Right atrium auricular region (tissue), 2 donors: ENCODE results near the gene AIF1L. TPM values are rescaled to one million over a fixed set of nuclear protein-coding genes. Genes with fewer than 3 reads are reported as not detected.
A peak's percentile ranks its signal among the peaks of the same experiment; 100 is the strongest.
"Not testable (repeated sequence)": the region's sequence is repeated elsewhere in the genome, so short reads cannot be mapped to it uniquely, and the experiment has no call there.

Source experiments
- DNase-seq: peaks from one replicate; pipeline ENCODE4 v3.0.0-alpha.2; 2019; ENCODE audit warnings: low spot score
- H3K27ac ChIP-seq, 2 donors: fragments of 200-600 bp; sonication (generic); 1 replicate in 1 of 2; 2 replicates in 1 of 2; pipeline ENCODE4 v1.5.1; 2016 to 2019
- H3K27me3 ChIP-seq, 2 donors: fragments of 200-600 bp; sonication (generic); one replicate each; pipeline versions ENCODE4 v1.5.1 to v1.6.0; 2017 to 2019
- H3K36me3 ChIP-seq: fragments of 200-600 bp; sonication (generic); one replicate; pipeline ENCODE4 v1.5.1; 2016
- H3K4me1 ChIP-seq, 2 donors: fragments of 200-600 bp; sonication (generic); one replicate each; pipeline versions ENCODE4 v1.5.1 to v1.6.0; 2017 to 2019
- H3K4me3 ChIP-seq, 2 donors: fragments of 200-600 bp; sonication (generic); 1 replicate in 1 of 2; 2 replicates in 1 of 2; pipeline ENCODE4 v1.5.1; 2017 to 2019; ENCODE audit warnings: mild to moderate bottlenecking in 1 of 2, moderate library complexity in 1 of 2
- H3K9me3 ChIP-seq, 2 donors: fragments of 200-600 bp; sonication (generic); one replicate each; pipeline ENCODE4 v1.5.1; 2019
- CTCF ChIP-seq, 2 donors: fragments of 200-600 bp; sonication (generic); IDR thresholded peaks; one replicate each; pipeline ENCODE4 v1.5.1; 2019; ENCODE audit warnings: antibody characterized with exemption in 2 of 2
- total RNA-seq, 2 donors: library from RNA; depleted of rRNA; stranded (reverse); fragments of >200 nt; gene quantifications; one replicate each; pipeline ENCODE4 v1.1.0, GENCODE V29; 2016

AIF1L gene
- total RNA-seq, 2 donors from 2014 or later, result 15.4 to 27.3 TPM

- no peak for DNase-seq
- TF ChIP-seq CTCF (IDR thresholded peaks at IDR 0.05), result no peak
- Histone ChIP-seq H3K36me3 (no peaks in the 10 kb centered on the region), H3K27ac (no peak overlapping the region), H3K4me1 (peaks cover 0 to 10% of the 10 kb centered on the region in 2 donors), H3K4me3 (no peak overlapping the region), H3K27me3 (no peaks in the 10 kb centered on the region), H3K9me3 (no peaks in the 10 kb centered on the region)
Measured at GRCh38 chr9:131112374-131113154, 16.2 kb downstream of the AIF1L start.

- no peaks in the 10 kb centered on the region for H3K9me3 ChIP-seq
- TF ChIP-seq CTCF (IDR thresholded peaks at IDR 0.05), result no peak
- peaks cover 0 to 6% of the 10 kb centered on the region in 2 donors for H3K4me1 ChIP-seq
- DNase-seq, result no peak
- no peak overlapping the region for H3K4me3 ChIP-seq
- no peak overlapping the region for H3K27ac ChIP-seq
- no peaks in the 10 kb centered on the region for H3K36me3 ChIP-seq
- H3K27me3 ChIP-seq, result no peaks in the 10 kb centered on the region
Measured at GRCh38 chr9:131113655-131114054, 17.3 kb downstream of the AIF1L start.

- Histone ChIP-seq H3K27ac (no peak overlapping the region), H3K27me3 (no peaks in the 10 kb centered on the region), H3K4me3 (no peak overlapping the region), H3K9me3 (no peaks in the 10 kb centered on the region), H3K4me1 (peaks cover 0 to 6% of the 10 kb centered on the region in 2 donors), H3K36me3 (no peaks in the 10 kb centered on the region)
- DNase-seq, result no peak
- TF ChIP-seq CTCF (IDR thresholded peaks at IDR 0.05), result no peak
Measured at GRCh38 chr9:131114084-131114535, 17.8 kb downstream of the AIF1L start.

GRCh38 chr9:131115360-131115742 is 19.0 kb downstream of the AIF1L start:
- not testable (repeated sequence) for H3K36me3 ChIP-seq, H3K9me3 ChIP-seq, H3K27ac ChIP-seq

GRCh38 chr9:131116281-131117120 is 20.2 kb downstream of the AIF1L start:
- Histone ChIP-seq H3K27ac (peak overlapping the region in 1 of 2 donors; percentile 58), H3K4me1 (peaks cover 0 to 6% of the 10 kb centered on the region in 2 donors), H3K36me3 (peaks cover 11% of the 10 kb centered on the region), H3K27me3 (no peaks in the 10 kb centered on the region), H3K4me3 (no peak overlapping the region), H3K9me3 (no peaks in the 10 kb centered on the region)
- no peak for TF ChIP-seq CTCF (IDR thresholded peaks at IDR 0.05)
- peak; percentile 62 for DNase-seq

More at GRCh38 chr9:131115360-131115742, 19.0 kb downstream of the AIF1L start:
- not testable (repeated sequence) for H3K27me3 ChIP-seq, H3K4me1 ChIP-seq, H3K4me3 ChIP-seq, DNase-seq

- no peaks in the 10 kb centered on the region for H3K27me3 ChIP-seq
- no peaks in the 10 kb centered on the region for H3K9me3 ChIP-seq
- H3K4me1 ChIP-seq, result peaks cover 0 to 2% of the 10 kb centered on the region in 2 donors
- DNase-seq, result peak; percentile 57
- no peak overlapping the region for H3K4me3 ChIP-seq
- peak overlapping the region; percentile 46 to 58 for H3K27ac ChIP-seq
- TF ChIP-seq CTCF (IDR thresholded peaks at IDR 0.05), result no peak
- peaks cover 13% of the 10 kb centered on the region for H3K36me3 ChIP-seq
Measured at GRCh38 chr9:131117121-131117761, 20.9 kb downstream of the AIF1L start.
